ENCODE measurements around the gene VEGFC. TPM values are rescaled to one million over a fixed set of nuclear protein-coding genes. Genes with fewer than 3 reads are reported as not detected.

The VEGFC gene
- polyA plus RNA-seq, 1 donor (not counting 4 experiments of a cell fraction or from before 2014, with no cell fraction given) = 19.4 TPM

GRCh38 chr4:176641237-176641636 lies 151.5 kb downstream of the VEGFC start:
- Histone ChIP-seq H4K20me1 (ENCODE audit: control insufficient read depth, extremely low read depth, insufficient read depth, low read length) (no peaks in the 10 kb centered on the region), H3K27ac (ENCODE audit: control insufficient read depth, insufficient read depth, low read length) (no peak overlapping the region), H3K4me2 (ENCODE audit: control insufficient read depth, extremely low read depth, insufficient read depth, low read depth, low read length) (no peak overlapping the region), H3K9me3 (ENCODE audit: control insufficient read depth, low read depth, low read length) (no peaks in the 10 kb centered on the region), H3K4me3 (ENCODE audit: control insufficient read depth in 2 of 3, extremely low read depth in 1 of 3, insufficient read depth in 2 of 3, low read depth in 1 of 3, low read length in 3 of 3) (no peak overlapping the region), H3K9me1 (ENCODE audit: control insufficient read depth, extremely low read depth, insufficient read depth, low read length) (no peaks in the 10 kb centered on the region), H3K79me2 (ENCODE audit: control insufficient read depth, insufficient read depth, low read length) (no peaks in the 10 kb centered on the region), H3K27me3 (ENCODE audit: control insufficient read depth, extremely low read depth, insufficient read depth, low read length) (no peaks in the 10 kb centered on the region), H3K36me3 (ENCODE audit: control insufficient read depth in 2 of 2, extremely low read depth in 1 of 2, insufficient read depth in 2 of 2, low read length in 2 of 2) (no peaks in the 10 kb centered on the region), H2AFZ (ENCODE audit: control insufficient read depth, low read length) (no peak overlapping the region), H3K4me1 (ENCODE audit: control insufficient read depth, extremely low read depth, insufficient read depth, low read length) (peaks cover 5% of the 10 kb centered on the region), H3K9ac (ENCODE audit: control insufficient read depth, extremely low read depth, insufficient read depth, low read length) (no peak overlapping the region)
- FAIRE-seq (no peak), DNase-seq (ENCODE audit: low read depth, low spot score) (no peak)
- TF ChIP-seq EZH2 (IDR thresholded peaks at IDR 0.05; ENCODE audit: low read length) (no peak), CTCF (optimal IDR thresholded peaks at IDR 0.05 in 1 of 3, IDR thresholded peaks at IDR 0.05 in 1 of 3, conservative IDR thresholded peaks at IDR 0.05 in 1 of 3; ENCODE audit: extremely low read depth in 1 of 3, insufficient read depth in 2 of 3, low read length in 3 of 3) (no peak)
- dilution Hi-C loops (cut with MboI; ENCODE audit: extremely low pct_ligation_motif_present, low sequenced_read_pairs) = no loop called here

- Histone ChIP-seq H4K20me1 (ENCODE audit: control insufficient read depth, extremely low read depth, insufficient read depth, low read length) (no peaks in the 10 kb centered on the region), H3K9me3 (ENCODE audit: control insufficient read depth, low read depth, low read length) (no peaks in the 10 kb centered on the region), H3K27me3 (ENCODE audit: control insufficient read depth, extremely low read depth, insufficient read depth, low read length) (no peaks in the 10 kb centered on the region), H3K4me3 (ENCODE audit: control insufficient read depth in 2 of 3, extremely low read depth in 1 of 3, insufficient read depth in 2 of 3, low read depth in 1 of 3, low read length in 3 of 3) (no peak overlapping the region), H3K36me3 (ENCODE audit: control insufficient read depth in 2 of 2, extremely low read depth in 1 of 2, insufficient read depth in 2 of 2, low read length in 2 of 2) (no peaks in the 10 kb centered on the region), H3K4me1 (ENCODE audit: control insufficient read depth, extremely low read depth, insufficient read depth, low read length) (peaks cover 5% of the 10 kb centered on the region), H3K9me1 (ENCODE audit: control insufficient read depth, extremely low read depth, insufficient read depth, low read length) (no peaks in the 10 kb centered on the region), H2AFZ (ENCODE audit: control insufficient read depth, low read length) (no peak overlapping the region), H3K79me2 (ENCODE audit: control insufficient read depth, insufficient read depth, low read length) (no peaks in the 10 kb centered on the region), H3K9ac (ENCODE audit: control insufficient read depth, extremely low read depth, insufficient read depth, low read length) (no peak overlapping the region), H3K27ac (ENCODE audit: control insufficient read depth, insufficient read depth, low read length) (no peak overlapping the region), H3K4me2 (ENCODE audit: control insufficient read depth, extremely low read depth, insufficient read depth, low read depth, low read length) (no peak overlapping the region)
- FAIRE-seq (no peak), DNase-seq (ENCODE audit: low read depth, low spot score) (no peak)
- TF ChIP-seq CTCF (optimal IDR thresholded peaks at IDR 0.05 in 1 of 3, IDR thresholded peaks at IDR 0.05 in 1 of 3, conservative IDR thresholded peaks at IDR 0.05 in 1 of 3; ENCODE audit: extremely low read depth in 1 of 3, insufficient read depth in 2 of 3, low read length in 3 of 3) (no peak), EZH2 (IDR thresholded peaks at IDR 0.05; ENCODE audit: low read length) (no peak)
- dilution Hi-C loops (cut with MboI; ENCODE audit: extremely low pct_ligation_motif_present, low sequenced_read_pairs) = no loop called here
These were observed 153.7 kb downstream of the VEGFC start for GRCh38 chr4:176638992-176639391.

Data from keratinocyte (primary cell).